H1 (cell line): Measurements from ENCODE around the gene FIG4. TPM values are rescaled to one million over a fixed set of nuclear protein-coding genes. Genes with fewer than 3 reads are reported as not detected.

Source experiments
- CTCF ChIA-PET: fragments of 300-600 bp; sonication (Branson Sonifier 250); formaldehyde crosslinking; loops from one replicate; lab custom pipeline; 2021; ENCODE audit not compliant: partially characterized antibody; lab: Charles Lee
- POLR2A ChIA-PET: fragments of 300-600 bp; sonication (Branson Sonifier 250); formaldehyde crosslinking; loops from one replicate; lab custom pipeline; 2021; ENCODE audit warnings: inconsistent platforms; ENCODE audit not compliant: partially characterized antibody; lab: Charles Lee
- DNase-seq, 2 experiments: peaks; one replicate each; pipeline versions ENCODE4 v3.0.0 to v3.0.0-alpha.2; 2010 to 2022; ENCODE audit warnings: low spot score in 2 of 2, low read depth in 1 of 2, mixed read lengths in 1 of 2
- FAIRE-seq: peaks from 2 replicates; lab custom pipeline; 2011; peaks lifted over from hg19 to GRCh38; lab: Jason Lieb, UNC
- H2AFZ ChIP-seq: 2 replicates; pipeline ENCODE4 v1.8.1; 2012; ENCODE audit warnings: low read length, inconsistent platforms
- H2AK5ac ChIP-seq: 2 replicates; pipeline ENCODE4 v1.6.1; 2013; ENCODE audit warnings: low read depth, low read length
- H2BK120ac ChIP-seq: replicated peaks from 2 replicates; pipeline ENCODE3; 2013; ENCODE audit warnings: low read depth, low read length, inconsistent platforms
- H2BK12ac ChIP-seq: 2 replicates; pipeline ENCODE4 v1.6.1; 2013; ENCODE audit warnings: low read depth, low read length
- H2BK15ac ChIP-seq: 2 replicates; pipeline ENCODE4 v1.6.1; 2013; ENCODE audit warnings: low read length
- H2BK20ac ChIP-seq: 2 replicates; pipeline ENCODE4 v1.6.1; 2013; ENCODE audit warnings: low read length
- H2BK5ac ChIP-seq: 2 replicates; pipeline ENCODE4 v1.6.1; 2013; ENCODE audit warnings: low read depth, low read length
- H3K14ac ChIP-seq: 2 replicates; pipeline ENCODE4 v1.6.1; 2013; ENCODE audit warnings: inconsistent platforms; ENCODE audit not compliant: insufficient read length
- H3K18ac ChIP-seq: 2 replicates; pipeline ENCODE4 v1.6.1; 2013; ENCODE audit warnings: low read length; ENCODE audit errors: extremely low read depth
- H3K23ac ChIP-seq: 2 replicates; pipeline ENCODE4 v1.6.1; 2013; ENCODE audit warnings: inconsistent platforms; ENCODE audit not compliant: insufficient read length
- H3K23me2 ChIP-seq: 2 replicates; pipeline ENCODE4 v1.6.1; 2013; ENCODE audit warnings: low read depth, low read length
- H3K27ac ChIP-seq: 2 replicates; pipeline ENCODE4 v1.6.1; 2011; ENCODE audit warnings: low read depth, low read length, inconsistent platforms
- H3K27me3 ChIP-seq, 4 experiments: replicated peaks in 1 of 4; 1 replicate in 1 of 4; 2 replicates in 3 of 4; pipeline versions ENCODE4 v1.6.1 to v1.8.1; 2011 to 2013; ENCODE audit warnings: low read length in 3 of 4, mild to moderate bottlenecking in 3 of 4, inconsistent platforms in 2 of 4, mixed read lengths in 2 of 4, moderate library complexity in 1 of 4; ENCODE audit not compliant: control insufficient read depth in 3 of 4, insufficient read depth in 3 of 4; ENCODE audit errors: extremely low read depth in 1 of 4
- H3K36me3 ChIP-seq, 4 experiments: 2 replicates each; pipeline versions ENCODE4 v1.6.1 to v1.8.1; 2011 to 2013; ENCODE audit warnings: mild to moderate bottlenecking in 4 of 4, low read length in 3 of 4, moderate library complexity in 2 of 4, control low read depth in 1 of 4, inconsistent platforms in 1 of 4; ENCODE audit not compliant: insufficient read depth in 4 of 4, control insufficient read depth in 2 of 4
- H3K4ac ChIP-seq: replicated peaks from 2 replicates; pipeline ENCODE3; 2013; ENCODE audit warnings: low read length, low read depth, mixed read lengths, inconsistent platforms; ENCODE audit not compliant: insufficient read length
- H3K4me1 ChIP-seq, 4 experiments: replicated peaks in 1 of 4; 1 replicate in 1 of 4; 2 replicates in 3 of 4; pipeline versions ENCODE4 v1.6.1 to v1.8.1; 2011 to 2013; ENCODE audit warnings: low read length in 3 of 4, inconsistent platforms in 2 of 4, mixed read lengths in 1 of 4; ENCODE audit not compliant: insufficient read depth in 4 of 4, control insufficient read depth in 3 of 4
- H3K4me2 ChIP-seq, 2 experiments: 2 replicates each; pipeline versions ENCODE4 v1.6.1 to v1.8.1; 2011 to 2013; ENCODE audit warnings: low read depth in 2 of 2, low read length in 2 of 2, control low read depth in 1 of 2, inconsistent platforms in 1 of 2, mild to moderate bottlenecking in 1 of 2; ENCODE audit not compliant: insufficient read depth in 1 of 2
- H3K4me3 ChIP-seq, 4 experiments: fragments of 200-600, 300-600 bp in 1 of 4; sonication (generic), shearing (Covaris generic), sonication (Bioruptor Twin) in 1 of 4; 2 replicates each; pipeline versions ENCODE4 v1.5.1 to v1.8.1; 2011 to 2016; ENCODE audit warnings: low read length in 4 of 4, low read depth in 3 of 4, control low read depth in 2 of 4, inconsistent platforms in 2 of 4, mild to moderate bottlenecking in 2 of 4, mixed read lengths in 1 of 4, moderate library complexity in 1 of 4; ENCODE audit not compliant: insufficient read depth in 2 of 4; ENCODE audit errors: extremely low read depth in 1 of 4
- H3K56ac ChIP-seq: replicated peaks from 2 replicates; pipeline ENCODE3; 2013; ENCODE audit warnings: low read depth, mild to moderate bottlenecking, mixed read lengths, low read length, inconsistent platforms; ENCODE audit not compliant: insufficient read length
- H3K79me1 ChIP-seq: 2 replicates; pipeline ENCODE4 v1.6.1; 2013; ENCODE audit warnings: low read depth, low read length, control low read depth
- H3K79me2 ChIP-seq, 2 experiments: 2 replicates each; pipeline versions ENCODE4 v1.6.1 to v1.8.1; 2012 to 2013; ENCODE audit warnings: low read length in 2 of 2, mild to moderate bottlenecking in 2 of 2, inconsistent platforms in 1 of 2; ENCODE audit not compliant: insufficient read depth in 2 of 2, control insufficient read depth in 1 of 2
- H3K9ac ChIP-seq, 4 experiments: replicated peaks in 1 of 4; 1 replicate in 1 of 4; 2 replicates in 3 of 4; pipeline versions ENCODE4 v1.6.1 to v1.8.1; 2011 to 2013; ENCODE audit warnings: low read depth in 3 of 4, low read length in 3 of 4, control low read depth in 2 of 4, mild to moderate bottlenecking in 2 of 4, moderate library complexity in 2 of 4, inconsistent platforms in 1 of 4; ENCODE audit errors: extremely low read depth in 1 of 4
- H3K9me3 ChIP-seq, 2 experiments: 2 replicates each; pipeline versions ENCODE4 v1.6.1 to v1.8.1; 2012 to 2013; ENCODE audit warnings: mild to moderate bottlenecking in 2 of 2, moderate library complexity in 2 of 2, control low read depth in 1 of 2, inconsistent platforms in 1 of 2, low read depth in 1 of 2, low read length in 1 of 2, mixed read lengths in 1 of 2; ENCODE audit not compliant: insufficient read depth in 2 of 2
- H4K20me1 ChIP-seq, 2 experiments: replicated peaks in 1 of 2; 2 replicates each; pipeline versions ENCODE3 to v1.8.1; 2011 to 2013; ENCODE audit warnings: inconsistent platforms in 2 of 2, low read length in 2 of 2, mild to moderate bottlenecking in 1 of 2; ENCODE audit not compliant: insufficient read depth in 2 of 2, control insufficient read depth in 1 of 2
- H4K5ac ChIP-seq: 2 replicates; pipeline ENCODE4 v1.6.1; 2013; ENCODE audit warnings: low read length, low read depth, mixed read lengths, inconsistent platforms; ENCODE audit not compliant: insufficient read length
- H4K8ac ChIP-seq: 2 replicates; pipeline ENCODE4 v1.8.0; 2013; ENCODE audit warnings: mild to moderate bottlenecking, moderate library complexity, low read length, inconsistent platforms; ENCODE audit not compliant: insufficient read depth; ENCODE audit errors: extremely low read depth
- H4K91ac ChIP-seq: replicated peaks from 2 replicates; pipeline ENCODE3; 2013; ENCODE audit warnings: low read length, mixed read lengths, inconsistent platforms; ENCODE audit not compliant: insufficient read length
- CBX8 ChIP-seq: fragments of 300-800, 300-1000 bp; sonication (generic); IDR thresholded peaks from 2 replicates; pipeline ENCODE4 v1.7.1; 2016; ENCODE audit warnings: low read depth, low read length, borderline replicate concordance
- CHD2 ChIP-seq: IDR thresholded peaks from 2 replicates; pipeline ENCODE4 v1.6.1; 2012; ENCODE audit warnings: low read length, improper control_type of control experiment
- HDAC2 ChIP-seq, 2 experiments: fragments of 300-600 bp in 1 of 2; sonication (generic) in 1 of 2; IDR thresholded peaks; 2 replicates each; pipeline ENCODE4 v1.6.1; 2011 to 2012; ENCODE audit warnings: low read depth in 2 of 2, low read length in 2 of 2, mild to moderate bottlenecking in 2 of 2, moderate library complexity in 2 of 2, borderline replicate concordance in 1 of 2, inconsistent platforms in 1 of 2
- NRF1 ChIP-seq: IDR thresholded peaks from 2 replicates; pipeline ENCODE4 v1.6.1; 2011; ENCODE audit warnings: mild to moderate bottlenecking, low read depth, low read length, improper control_type of control experiment
- RBBP5 ChIP-seq: IDR thresholded peaks from 2 replicates; pipeline ENCODE4 v1.7.1; 2012; ENCODE audit warnings: low read depth, mild to moderate bottlenecking, inconsistent platforms, low read length, moderate library complexity, borderline replicate concordance
- RXRA ChIP-seq: IDR thresholded peaks from 2 replicates; pipeline ENCODE4 v1.6.1; 2011; ENCODE audit warnings: low read depth, mild to moderate bottlenecking, low read length, moderate library complexity; ENCODE audit not compliant: insufficient read depth
- SAP30 ChIP-seq: fragments of 300-600 bp; sonication (generic); IDR thresholded peaks from 2 replicates; pipeline ENCODE4 v1.7.1; 2012; ENCODE audit warnings: low read length, moderate library complexity, mild to moderate bottlenecking, inconsistent platforms; ENCODE audit not compliant: insufficient read depth, insufficient replicate concordance
- SIN3A ChIP-seq, 2 experiments: IDR thresholded peaks in 1 of 2; conservative IDR thresholded peaks in 1 of 2; 2 replicates each; pipeline ENCODE4 v1.6.1; 2011 to 2012; ENCODE audit warnings: low read length in 2 of 2, improper control_type of control experiment in 1 of 2, low read depth in 1 of 2, mild to moderate bottlenecking in 1 of 2
- SIRT6 ChIP-seq: IDR thresholded peaks from one replicate; pipeline ENCODE4 v1.7.1; 2012; ENCODE audit warnings: low read length, inconsistent platforms
- SIX5 ChIP-seq: IDR thresholded peaks from 2 replicates; pipeline ENCODE4 v1.6.1; 2011; ENCODE audit warnings: mild to moderate bottlenecking, low read depth, low read length
- TAF1 ChIP-seq: IDR thresholded peaks from 2 replicates; pipeline ENCODE4 v1.6.1; 2011; ENCODE audit warnings: mild to moderate bottlenecking, low read depth, low read length
- TEAD4 ChIP-seq: IDR thresholded peaks from 2 replicates; pipeline ENCODE4 v1.6.1; 2012; ENCODE audit warnings: low read depth, low read length, inconsistent platforms, mixed read lengths
- WGBS, 2 experiments: shearing (Covaris generic) in 1 of 2; methylation state at CpG; one replicate each; pipeline versions ENCODE4 v1.1.6 to v1.1.7; 2013 to 2015; ENCODE audit warnings: low lambda C conversion rate in 2 of 2, mixed read lengths in 2 of 2, inconsistent platforms in 1 of 2, low coverage in 1 of 2, missing lambda C conversion rate in 1 of 2; ENCODE audit not compliant: insufficient replicate concordance in 2 of 2, insufficient coverage in 1 of 2, insufficient read length in 1 of 2; ENCODE audit errors: extremely low coverage in 1 of 2, missing lambda C conversion rate in 1 of 2; 5-methylcytosine and 5-hydroxymethylcytosine counted together
- polyA plus RNA-seq, 7 experiments: library from polyadenylated mRNA; depleted of rRNA in 3 of 7; stranded (reverse) in 5 of 7; unstranded in 2 of 7; fragments of >200 nt in 5 of 7; fragments of 200-250 nt in 2 of 7; gene quantifications; 1 replicate in 5 of 7; 2 replicates in 1 of 7; 4 replicates in 1 of 7; pipeline versions ENCODE4 v1.2.1 to v1.2.3, GENCODE V29; 2011 to 2013; ENCODE audit warnings: missing spikeins in 2 of 7, mixed read lengths in 2 of 7
- total RNA-seq: library from RNA; stranded (reverse); fragmentation: NEBNext Ultra II Directional; extraction: Animal tissue kit (Norgen Biotek cat#: 25700); gene quantifications from 2 replicates; pipeline ENCODE4 v1.2.1, GENCODE V29; 2021
- TF ChIP-seq, protein P1 (sequence below): IDR thresholded peaks from 2 replicates; pipeline ENCODE4 v1.6.1; 2012; ENCODE audit warnings: inconsistent platforms

Gene FIG4
- total and polyA plus RNA-seq, 2 of the 8 experiments (the other 6 are each of a cell fraction or from before 2014, with no cell fraction given), result 11.8 to 21.9 TPM

- no peak overlapping the region for H2BK20ac ChIP-seq
Measured at GRCh38 chr6:109872549-109872948, 181.5 kb downstream of the FIG4 start.

More at GRCh38 chr6:109872549-109872948, 181.5 kb downstream of the FIG4 start:
- no peaks in the 10 kb centered on the region for H3K27me3 ChIP-seq
- H2BK5ac ChIP-seq, result no peak overlapping the region
- FAIRE-seq, result no peak
- H4K5ac ChIP-seq, result no peak overlapping the region
- H2BK120ac ChIP-seq, result no peak overlapping the region
- ChIA-PET POLR2A (no interaction called here), CTCF (interaction anchor here (1.3 kb wide), 1 partner anchor 167 kb away, joined by 7 read pairs; no protein-coding TSS in a partner anchor)
- no peak overlapping the region for H2BK15ac ChIP-seq
- H2BK12ac ChIP-seq, result no peak overlapping the region
- no peak for DNase-seq
- H2AFZ ChIP-seq, result no peak overlapping the region
- H3K36me3 ChIP-seq, result no peaks in the 10 kb centered on the region; a peak in 1 of 8 replicates
- WGBS, 2 experiments, result 90% methylated on average over 1 of the region's 1 CpG; no CpG with 5 or more reads in 1 of the 2 experiments
- H4K20me1 ChIP-seq, result no peaks in the 10 kb centered on the region
- H3K56ac ChIP-seq, result no peak overlapping the region
- H3K9ac ChIP-seq, result no peak overlapping the region
- TF ChIP-seq HDAC2 (IDR thresholded peaks at IDR 0.05; ENCODE audit: borderline replicate concordance in 1 of 2, low read depth in 2 of 2, low read length in 2 of 2) (no peak), SIRT6 (no peak), TEAD4 (no peak), SIN3A (conservative IDR thresholded peaks at IDR 0.05 in 1 of 2, IDR thresholded peaks at IDR 0.05 in 1 of 2; ENCODE audit: low read depth in 1 of 2, low read length in 2 of 2) (no peak), NRF1 (no peak), TAF1 (no peak), CBX8 (no peak), CHD2 (no peak), SIX5 (no peak), RBBP5 (no peak), RXRA (no peak), SAP30 (no peak)
- TF ChIP-seq, protein P1, sequence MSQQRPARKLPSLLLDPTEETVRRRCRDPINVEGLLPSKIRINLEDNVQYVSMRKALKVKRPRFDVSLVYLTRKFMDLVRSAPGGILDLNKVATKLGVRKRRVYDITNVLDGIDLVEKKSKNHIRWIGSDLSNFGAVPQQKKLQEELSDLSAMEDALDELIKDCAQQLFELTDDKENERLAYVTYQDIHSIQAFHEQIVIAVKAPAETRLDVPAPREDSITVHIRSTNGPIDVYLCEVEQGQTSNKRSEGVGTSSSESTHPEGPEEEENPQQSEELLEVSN, result no peak
- no peaks in the 10 kb centered on the region for H3K79me1 ChIP-seq
- no peak overlapping the region for H3K27ac ChIP-seq
- H2AK5ac ChIP-seq, result no peak overlapping the region
- H3K4me2 ChIP-seq, result no peak overlapping the region
- H3K14ac ChIP-seq, result no peak overlapping the region
- no peak overlapping the region for H3K23ac ChIP-seq
- no peaks in the 10 kb centered on the region for H3K79me2 ChIP-seq
- no peaks in the 10 kb centered on the region for H3K23me2 ChIP-seq
- H3K4ac ChIP-seq, result no peak overlapping the region
- no peak overlapping the region for H4K8ac ChIP-seq
- peaks cover 0 to 3% of the 10 kb centered on the region in 2 experiments; a peak in 1 of 4 replicates for H3K9me3 ChIP-seq
- H3K4me1 ChIP-seq, result peaks cover 0 to 17% (median 10%) of the 10 kb centered on the region in 4 experiments; a peak in 5 of 7 replicates
- no peak overlapping the region for H4K91ac ChIP-seq
- H3K18ac ChIP-seq, result no peak overlapping the region
- H3K4me3 ChIP-seq, result no peak overlapping the region
